Ovary (tissue), 3 donors: Measurements from ENCODE around the gene POGZ.

ENCODE experiments used
- CTCF ChIP-seq, 3 donors: fragments of 450-650 bp in 2 of 3; fragments of 200-600 bp in 1 of 3; IDR thresholded peaks; one replicate each; pipeline versions ENCODE4 v1.5.1 to v1.8.0; 2016 to 2022; ENCODE audit warnings: antibody characterized with exemption in 3 of 3, mild to moderate bottlenecking in 1 of 3
- EP300 ChIP-seq: sonication (generic); formaldehyde crosslinking; IDR thresholded peaks from one replicate; pipeline ENCODE4 v1.6.1; 2017; ENCODE audit warnings: antibody characterized with exemption
- POLR2A ChIP-seq: fragments of 450-650 bp; IDR thresholded peaks from one replicate; pipeline ENCODE4 v1.6.1; 2017; ENCODE audit warnings: antibody characterized with exemption, mild to moderate bottlenecking, moderate library complexity
- donor health status: DM: no; HTN: no; CAD: no.

DNA sequence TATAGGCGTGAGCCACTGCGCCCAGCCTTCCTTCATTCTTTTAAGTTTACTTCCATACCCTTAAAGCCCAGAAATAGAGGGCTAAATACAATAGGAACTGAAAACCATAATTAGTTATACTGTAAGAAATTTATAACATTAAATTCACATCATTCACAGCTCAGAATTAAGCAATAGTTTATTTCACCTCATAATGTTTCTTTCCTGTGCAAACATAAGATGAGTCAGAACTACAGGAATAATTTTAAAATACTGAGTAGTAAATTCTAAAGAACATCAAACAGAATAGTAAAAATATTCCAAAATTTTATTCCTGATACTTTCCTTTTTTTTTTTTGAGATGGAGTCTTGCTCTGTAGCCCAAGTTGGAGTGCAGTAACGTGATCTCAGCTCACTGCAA, 24.1 kb downstream of the POGZ start:
- no peak for TF ChIP-seq POLR2A
- TF ChIP-seq CTCF (IDR thresholded peaks at IDR 0.05): no peak
- TF ChIP-seq EP300: no peak
